Neural cell (in vitro differentiated cells): ENCODE results near the gene SYCN. TPM values are rescaled to one million over a fixed set of nuclear protein-coding genes. Genes with fewer than 3 reads are reported as not detected.

ENCODE experiments used
- H2AFZ ChIP-seq: fragments of 200-600, 300-800 bp; sonication (generic), shearing (Covaris generic); 2 replicates; pipeline ENCODE4 v1.6.0; 2014; ENCODE audit warnings: low read depth, mild to moderate bottlenecking, antibody characterized with exemption, low read length, moderate library complexity
- H3F3A ChIP-seq: fragments of 200-600 bp; shearing (Covaris generic); 2 replicates; pipeline ENCODE4 v1.6.1; 2016; ENCODE audit warnings: mild to moderate bottlenecking, moderate library complexity, mixed read lengths, antibody characterized with exemption, low read length; ENCODE audit not compliant: insufficient read depth, poor library complexity, severe bottlenecking
- H3K27ac ChIP-seq: fragments of 200-600, 300-800 bp; sonication (generic), shearing (Covaris generic); 2 replicates; pipeline ENCODE4 v1.5.1; 2014; ENCODE audit warnings: mild to moderate bottlenecking, low read length, moderate library complexity
- H3K27me3 ChIP-seq: fragments of 300-800, 200-600 bp; sonication (generic), shearing (Covaris generic); 2 replicates; pipeline ENCODE4 v1.6.0; 2014; ENCODE audit warnings: mild to moderate bottlenecking, low read depth, low read length, moderate library complexity; ENCODE audit not compliant: insufficient read depth
- H3K36me3 ChIP-seq: fragments of 300-800, 200-600 bp; sonication (generic), shearing (Covaris generic); 2 replicates; pipeline ENCODE4 v1.5.1; 2014; ENCODE audit warnings: mild to moderate bottlenecking, antibody characterized with exemption, low read length, moderate library complexity; ENCODE audit not compliant: insufficient read depth
- H3K4me2 ChIP-seq: fragments of 300-800, 200-600 bp; sonication (generic), shearing (Covaris generic); 2 replicates; pipeline ENCODE4 v1.6.0; 2014; ENCODE audit warnings: mild to moderate bottlenecking, low read length
- H3K4me3 ChIP-seq: fragments of 300-800, 200-600 bp; sonication (generic), shearing (Covaris generic); 2 replicates; pipeline ENCODE4 v1.5.1; 2014; ENCODE audit warnings: mild to moderate bottlenecking, low read length, moderate library complexity
- H3K79me2 ChIP-seq: fragments of 200-600 bp; shearing (Covaris generic); replicated peaks from 2 replicates; pipeline ENCODE4 v1.6.0; 2014; ENCODE audit warnings: mild to moderate bottlenecking, low read length, moderate library complexity; ENCODE audit not compliant: insufficient read depth
- H3K9ac ChIP-seq: fragments of 300-800, 200-600 bp; sonication (generic), shearing (Covaris generic); 2 replicates; pipeline ENCODE4 v1.6.1; 2016; ENCODE audit warnings: mild to moderate bottlenecking, low read length, mixed read lengths
- H3K9me2 ChIP-seq: fragments of 200-600 bp; shearing (Covaris generic); 2 replicates; pipeline ENCODE4 v1.6.1; 2016; ENCODE audit warnings: mild to moderate bottlenecking, low read length, mixed read lengths; ENCODE audit not compliant: insufficient read depth
- H3K9me3 ChIP-seq: fragments of 200-600, 300-800 bp; sonication (generic), shearing (Covaris generic); 2 replicates; pipeline ENCODE4 v1.6.1; 2016; ENCODE audit warnings: mild to moderate bottlenecking, mixed run types, low read length, moderate library complexity, mixed read lengths
- H4K20me1 ChIP-seq: fragments of 200-600 bp; shearing (Covaris generic); 2 replicates; pipeline ENCODE4 v1.6.1; 2016; ENCODE audit warnings: mild to moderate bottlenecking, mixed run types; ENCODE audit not compliant: insufficient read depth
- CTCF ChIP-seq: fragments of 450-650 bp; IDR thresholded peaks from 2 replicates; pipeline ENCODE4 v1.5.1; 2014; ENCODE audit warnings: antibody characterized with exemption, mild to moderate bottlenecking, moderate library complexity; ENCODE audit not compliant: poor library complexity, severe bottlenecking
- EP300 ChIP-seq: fragments of 450-650 bp; conservative IDR thresholded peaks from 2 replicates; pipeline ENCODE4 v1.6.1; 2014; ENCODE audit warnings: antibody characterized with exemption, mild to moderate bottlenecking, moderate library complexity; ENCODE audit not compliant: poor library complexity, severe bottlenecking
- EZH2 ChIP-seq: fragments of 200-600, 300-800 bp; shearing (Covaris generic), sonication (generic); IDR thresholded peaks from 2 replicates; pipeline ENCODE4 v1.6.1; 2014; ENCODE audit warnings: antibody characterized with exemption, low read length, borderline replicate concordance, mild to moderate bottlenecking; ENCODE audit not compliant: insufficient read depth, poor library complexity, severe bottlenecking
- MXI1 ChIP-seq: fragments of 450-650 bp; conservative IDR thresholded peaks from 2 replicates; pipeline ENCODE4 v1.6.1; 2014; ENCODE audit warnings: antibody characterized with exemption, mild to moderate bottlenecking; ENCODE audit not compliant: poor library complexity, severe bottlenecking
- POLR2AphosphoS5 ChIP-seq: IDR thresholded peaks from 2 replicates; pipeline ENCODE4 v1.6.1; 2012
- RAD21 ChIP-seq: fragments of 450-650 bp; conservative IDR thresholded peaks from 2 replicates; pipeline ENCODE4 v1.6.1; 2014; ENCODE audit warnings: antibody characterized with exemption, mild to moderate bottlenecking, moderate library complexity
- REST ChIP-seq: IDR thresholded peaks from 2 replicates; pipeline ENCODE4 v1.6.1; 2012; ENCODE audit warnings: borderline replicate concordance
- SMC3 ChIP-seq: fragments of 450-650 bp; conservative IDR thresholded peaks from 2 replicates; pipeline ENCODE4 v1.6.1; 2014; ENCODE audit warnings: antibody characterized with exemption, mild to moderate bottlenecking, moderate library complexity; ENCODE audit not compliant: poor library complexity
- TAF1 ChIP-seq: IDR thresholded peaks from 2 replicates; pipeline ENCODE4 v1.6.1; 2012; ENCODE audit warnings: low read depth
- polyA plus RNA-seq: library from polyadenylated mRNA; depleted of rRNA; stranded (reverse); fragments of >200 nt; gene quantifications from 2 replicates; pipeline ENCODE4 v1.2.3, GENCODE V29; 2014

The SYCN gene
- polyA plus RNA-seq, 1 donor from 2014 or later: not detected

GRCh38 chr19:39160523-39160861 lies 43.6 kb downstream of the SYCN start:
- Histone ChIP-seq H3K9me2 (no peaks in the 10 kb centered on the region), H2AFZ (no peak overlapping the region), H3K27ac (no peak overlapping the region), H3K36me3 (no peaks in the 10 kb centered on the region), H3K4me3 (no peak overlapping the region), H3K27me3 (no peaks in the 10 kb centered on the region), H3K9me3 (no peaks in the 10 kb centered on the region), H3K4me2 (no peak overlapping the region), H3K79me2 (no peaks in the 10 kb centered on the region), H3F3A (no peaks in the 10 kb centered on the region), H4K20me1 (no peaks in the 10 kb centered on the region), H3K9ac (no peak overlapping the region)
- TF ChIP-seq EP300 (no peak), RAD21 (no peak), MXI1 (no peak), SMC3 (no peak), POLR2AphosphoS5 (no peak), CTCF (no peak), EZH2 (no peak), REST (no peak), TAF1 (no peak)

- Histone ChIP-seq H3K36me3 (no peaks in the 10 kb centered on the region), H3K27ac (no peak overlapping the region), H3K9ac (no peak overlapping the region), H2AFZ (no peak overlapping the region), H3K27me3 (no peaks in the 10 kb centered on the region), H3K9me2 (no peaks in the 10 kb centered on the region), H4K20me1 (no peaks in the 10 kb centered on the region), H3K9me3 (no peaks in the 10 kb centered on the region), H3K4me2 (no peak overlapping the region), H3F3A (no peaks in the 10 kb centered on the region), H3K4me3 (no peak overlapping the region), H3K79me2 (no peaks in the 10 kb centered on the region)
- TF ChIP-seq POLR2AphosphoS5: no peak
- no peak for TF ChIP-seq EZH2
- TF ChIP-seq RAD21: no peak
- TF ChIP-seq EP300: no peak
- TF ChIP-seq MXI1: no peak
- TF ChIP-seq REST: no peak
- TF ChIP-seq TAF1: no peak
- no peak for TF ChIP-seq SMC3
- no peak for TF ChIP-seq CTCF
Measured at GRCh38 chr19:39158646-39159260, 45.3 kb downstream of the SYCN start.
